Measurements from ENCODE around the gene TMEM203.
A peak's percentile ranks its signal among the peaks of the same experiment; 100 is the strongest.

DNA sequence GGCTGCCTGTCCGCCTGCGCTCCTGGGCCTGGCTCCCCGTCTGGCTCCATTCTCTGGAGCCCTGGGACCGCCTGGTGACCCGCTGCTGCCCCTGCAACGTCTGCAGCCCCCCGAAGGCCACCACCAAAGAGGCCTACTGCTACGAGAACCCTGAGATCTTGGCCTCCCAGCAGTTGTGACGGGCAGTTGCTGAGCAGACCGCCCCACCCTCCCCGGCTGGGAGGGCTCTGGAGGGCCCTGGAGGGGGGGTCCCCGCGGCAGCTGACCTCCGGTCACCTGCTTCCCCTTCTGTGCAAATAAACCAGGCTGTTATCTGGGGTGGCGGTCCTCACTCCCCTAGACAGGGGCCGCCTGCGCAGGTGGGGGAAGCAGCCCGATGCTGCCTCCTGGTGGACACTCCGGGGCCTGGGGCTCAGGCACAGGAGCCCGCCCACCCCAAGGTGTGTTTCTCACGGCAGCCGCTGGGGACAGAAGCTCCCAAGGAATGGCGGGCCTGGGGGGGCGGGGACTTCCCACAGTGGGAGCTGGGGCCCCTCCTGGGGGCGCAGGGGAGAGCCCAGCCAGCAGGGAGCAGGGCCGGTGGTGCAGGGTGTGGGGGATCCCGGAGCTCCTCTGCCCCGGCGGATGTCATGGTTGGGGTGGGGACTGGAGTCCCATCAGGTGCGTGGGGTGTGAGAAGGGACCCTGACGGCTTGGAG is 30.9 kb upstream of the TMEM203 start:
- TF ChIP-seq, protein P1, sequence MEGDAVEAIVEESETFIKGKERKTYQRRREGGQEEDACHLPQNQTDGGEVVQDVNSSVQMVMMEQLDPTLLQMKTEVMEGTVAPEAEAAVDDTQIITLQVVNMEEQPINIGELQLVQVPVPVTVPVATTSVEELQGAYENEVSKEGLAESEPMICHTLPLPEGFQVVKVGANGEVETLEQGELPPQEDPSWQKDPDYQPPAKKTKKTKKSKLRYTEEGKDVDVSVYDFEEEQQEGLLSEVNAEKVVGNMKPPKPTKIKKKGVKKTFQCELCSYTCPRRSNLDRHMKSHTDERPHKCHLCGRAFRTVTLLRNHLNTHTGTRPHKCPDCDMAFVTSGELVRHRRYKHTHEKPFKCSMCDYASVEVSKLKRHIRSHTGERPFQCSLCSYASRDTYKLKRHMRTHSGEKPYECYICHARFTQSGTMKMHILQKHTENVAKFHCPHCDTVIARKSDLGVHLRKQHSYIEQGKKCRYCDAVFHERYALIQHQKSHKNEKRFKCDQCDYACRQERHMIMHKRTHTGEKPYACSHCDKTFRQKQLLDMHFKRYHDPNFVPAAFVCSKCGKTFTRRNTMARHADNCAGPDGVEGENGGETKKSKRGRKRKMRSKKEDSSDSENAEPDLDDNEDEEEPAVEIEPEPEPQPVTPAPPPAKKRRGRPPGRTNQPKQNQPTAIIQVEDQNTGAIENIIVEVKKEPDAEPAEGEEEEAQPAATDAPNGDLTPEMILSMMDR (IDR thresholded peaks at IDR 0.05; ENCODE audit: low read length), result peak; percentile 98
- TF ChIP-seq EZH2 (optimal IDR thresholded peaks at IDR 0.05; ENCODE audit: low read depth, low read length), result no peak
